ENCODE data around the gene NCK1.

The NCK1 gene

DNA sequence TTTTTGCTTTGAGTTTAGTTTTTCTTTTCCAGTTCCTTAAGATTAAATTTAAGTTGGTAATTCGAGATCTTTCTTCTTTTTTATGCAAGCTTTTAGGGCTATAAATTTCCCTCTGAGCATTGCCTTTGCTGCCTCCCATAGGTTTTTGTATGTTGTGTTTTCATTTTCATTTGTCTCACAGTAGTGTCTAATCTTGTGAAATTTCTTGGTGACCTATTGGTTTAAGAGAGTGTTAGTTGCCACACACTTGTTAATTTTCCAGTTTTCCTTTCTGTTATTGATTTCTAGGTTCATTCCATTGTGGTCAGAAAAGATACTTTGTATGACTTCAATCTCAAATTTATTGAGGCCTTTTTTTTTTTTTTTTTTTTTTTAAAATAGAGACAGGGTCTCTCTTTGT lies 77.5 kb downstream of the NCK1 start:
- Histone ChIP-seq H3K36me3 (ENCODE audit: control insufficient read depth, insufficient read depth, low read length) (no peaks in the 10 kb centered on the region), H3K9me3 (ENCODE audit: control insufficient read depth, insufficient read depth, low read length) (no peaks in the 10 kb centered on the region), H3K4me3 (ENCODE audit: low read depth, low read length) (no peak overlapping the region), H3K4me1 (ENCODE audit: control insufficient read depth, insufficient read depth, low read length) (peaks cover 19% of the 10 kb centered on the region), H3K9ac (ENCODE audit: low read depth, low read length) (no peak overlapping the region), H3K27me3 (ENCODE audit: control insufficient read depth, insufficient read depth, low read length) (no peaks in the 10 kb centered on the region)

DNA sequence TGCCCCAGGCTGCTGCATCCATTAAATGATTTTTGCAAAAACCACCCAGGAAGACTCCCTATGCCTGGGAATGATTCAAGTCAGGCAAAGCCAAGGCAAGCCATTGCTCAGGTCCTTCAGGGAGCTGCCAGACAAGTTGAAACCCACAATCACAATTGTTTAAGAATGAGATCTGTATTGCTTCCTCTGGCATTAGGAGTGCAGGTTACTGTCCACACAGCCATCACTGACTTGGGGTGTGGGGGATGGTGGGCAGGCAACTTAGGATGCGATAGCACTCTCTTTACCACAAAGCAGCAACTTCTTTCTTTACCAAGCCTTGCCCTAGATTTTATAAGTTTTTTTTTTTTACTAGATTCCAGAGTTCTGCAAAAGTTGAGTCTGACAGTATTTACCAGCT lies 80.8 kb downstream of the NCK1 start:
- Histone ChIP-seq H3K9me3 (ENCODE audit: control insufficient read depth, insufficient read depth, low read length) (no peaks in the 10 kb centered on the region), H3K9ac (ENCODE audit: low read depth, low read length) (no peak overlapping the region), H3K36me3 (ENCODE audit: control insufficient read depth, insufficient read depth, low read length) (no peaks in the 10 kb centered on the region), H3K4me1 (ENCODE audit: control insufficient read depth, insufficient read depth, low read length) (peaks cover 19% of the 10 kb centered on the region), H3K27me3 (ENCODE audit: control insufficient read depth, insufficient read depth, low read length) (no peaks in the 10 kb centered on the region), H3K4me3 (ENCODE audit: low read depth, low read length) (no peak overlapping the region)

DNA sequence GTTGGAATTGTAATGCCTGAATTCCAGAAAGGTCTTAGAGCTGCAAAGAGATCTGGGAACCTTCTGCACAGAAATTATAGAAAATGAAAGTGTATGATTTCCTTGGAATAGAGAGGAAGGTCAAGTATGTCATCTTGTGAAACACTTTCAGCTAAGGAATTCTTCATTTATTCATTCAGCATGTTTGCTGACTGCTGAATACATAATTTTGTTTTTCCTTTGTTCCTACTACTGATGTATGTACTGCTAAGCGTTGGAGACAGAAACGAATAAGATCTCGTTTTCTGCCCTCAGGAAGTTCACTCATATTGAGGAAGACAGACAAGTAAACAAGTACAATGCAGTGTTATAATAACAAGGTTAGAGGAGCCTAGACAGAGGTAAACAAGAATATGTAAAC lies 81.4 kb downstream of the NCK1 start:
- Histone ChIP-seq H3K9me3 (ENCODE audit: control insufficient read depth, insufficient read depth, low read length) (no peaks in the 10 kb centered on the region), H3K4me3 (ENCODE audit: low read depth, low read length) (no peak overlapping the region), H3K9ac (ENCODE audit: low read depth, low read length) (no peak overlapping the region), H3K36me3 (ENCODE audit: control insufficient read depth, insufficient read depth, low read length) (no peaks in the 10 kb centered on the region), H3K4me1 (ENCODE audit: control insufficient read depth, insufficient read depth, low read length) (peaks cover 19% of the 10 kb centered on the region), H3K27me3 (ENCODE audit: control insufficient read depth, insufficient read depth, low read length) (no peaks in the 10 kb centered on the region)

DNA sequence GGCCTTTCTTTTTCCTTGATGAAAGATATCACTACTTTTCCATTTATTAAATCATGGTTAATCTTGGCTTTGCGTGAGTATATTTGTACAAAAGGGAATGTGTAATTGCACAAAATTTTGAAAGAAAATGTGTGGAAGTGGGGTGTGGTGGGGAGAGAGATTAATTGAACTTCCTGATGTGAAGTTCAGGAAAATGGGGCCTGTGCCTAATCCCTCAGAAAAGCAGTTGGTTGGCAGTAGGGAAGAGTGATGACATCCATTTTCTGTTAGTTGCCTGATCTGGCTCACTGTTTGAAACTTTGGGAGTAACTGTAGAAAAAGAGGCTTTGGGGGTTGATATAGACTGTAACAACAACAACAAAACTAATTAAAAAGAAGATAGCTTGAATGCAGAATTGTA lies 85.0 kb downstream of the NCK1 start:
- no peaks in the 10 kb centered on the region for H3K9me3 ChIP-seq (ENCODE audit: control insufficient read depth, insufficient read depth, low read length)
- no peaks in the 10 kb centered on the region for H3K36me3 ChIP-seq (ENCODE audit: control insufficient read depth, insufficient read depth, low read length)
- no peaks in the 10 kb centered on the region for H3K27me3 ChIP-seq (ENCODE audit: control insufficient read depth, insufficient read depth, low read length)
- no peak overlapping the region for H3K4me3 ChIP-seq (ENCODE audit: low read depth, low read length)
- peaks cover 17% of the 10 kb centered on the region for H3K4me1 ChIP-seq (ENCODE audit: control insufficient read depth, insufficient read depth, low read length)
- H3K9ac ChIP-seq (ENCODE audit: low read depth, low read length), result no peak overlapping the region

DNA sequence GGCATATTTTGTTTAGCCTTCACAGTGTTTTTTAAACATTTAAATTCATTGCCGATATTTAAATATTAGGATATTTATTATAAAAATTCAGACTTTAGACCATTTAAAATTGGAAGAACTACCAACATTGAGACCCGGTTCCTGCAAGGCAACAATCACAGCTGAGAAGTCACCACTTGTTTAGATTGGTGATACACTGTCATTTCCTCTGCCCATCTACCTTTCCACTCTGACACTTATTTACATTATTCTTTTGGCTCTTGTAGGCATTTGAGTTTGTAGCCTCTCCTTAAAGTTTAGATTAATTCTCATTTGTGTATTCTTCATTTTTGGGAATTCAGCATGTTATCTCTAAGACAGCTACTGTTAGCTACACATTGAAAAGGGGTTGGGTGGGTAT lies 85.5 kb downstream of the NCK1 start:
- Histone ChIP-seq H3K4me1 (ENCODE audit: control insufficient read depth, insufficient read depth, low read length) (peaks cover 12% of the 10 kb centered on the region), H3K9ac (ENCODE audit: low read depth, low read length) (no peak overlapping the region), H3K9me3 (ENCODE audit: control insufficient read depth, insufficient read depth, low read length) (no peaks in the 10 kb centered on the region), H3K4me3 (ENCODE audit: low read depth, low read length) (no peak overlapping the region), H3K27me3 (ENCODE audit: control insufficient read depth, insufficient read depth, low read length) (no peaks in the 10 kb centered on the region), H3K36me3 (ENCODE audit: control insufficient read depth, insufficient read depth, low read length) (no peaks in the 10 kb centered on the region)

DNA sequence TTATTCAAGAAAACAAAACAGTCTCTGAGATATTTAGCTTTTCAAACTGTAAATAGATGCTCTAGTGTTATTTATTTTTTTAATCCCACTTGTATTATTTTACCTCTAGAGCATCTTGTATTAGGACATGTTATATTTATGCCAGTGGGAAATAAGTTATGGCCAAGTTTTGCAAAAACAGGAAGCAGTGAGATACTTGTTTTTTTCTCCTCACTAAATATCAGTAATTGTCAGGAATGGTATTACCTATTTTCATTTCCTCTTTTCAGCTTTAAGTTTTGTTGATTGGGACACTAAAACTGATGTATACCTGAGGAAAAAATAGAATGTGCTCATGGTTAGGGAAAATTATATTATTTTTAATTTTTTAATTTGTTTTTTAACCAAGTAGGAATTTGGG lies 87.1 kb downstream of the NCK1 start:
- Histone ChIP-seq H3K27me3 (ENCODE audit: control insufficient read depth, insufficient read depth, low read length) (no peaks in the 10 kb centered on the region), H3K4me3 (ENCODE audit: low read depth, low read length) (no peak overlapping the region), H3K9ac (ENCODE audit: low read depth, low read length) (no peak overlapping the region), H3K9me3 (ENCODE audit: control insufficient read depth, insufficient read depth, low read length) (no peaks in the 10 kb centered on the region), H3K36me3 (ENCODE audit: control insufficient read depth, insufficient read depth, low read length) (no peaks in the 10 kb centered on the region), H3K4me1 (ENCODE audit: control insufficient read depth, insufficient read depth, low read length) (no peaks in the 10 kb centered on the region)

DNA sequence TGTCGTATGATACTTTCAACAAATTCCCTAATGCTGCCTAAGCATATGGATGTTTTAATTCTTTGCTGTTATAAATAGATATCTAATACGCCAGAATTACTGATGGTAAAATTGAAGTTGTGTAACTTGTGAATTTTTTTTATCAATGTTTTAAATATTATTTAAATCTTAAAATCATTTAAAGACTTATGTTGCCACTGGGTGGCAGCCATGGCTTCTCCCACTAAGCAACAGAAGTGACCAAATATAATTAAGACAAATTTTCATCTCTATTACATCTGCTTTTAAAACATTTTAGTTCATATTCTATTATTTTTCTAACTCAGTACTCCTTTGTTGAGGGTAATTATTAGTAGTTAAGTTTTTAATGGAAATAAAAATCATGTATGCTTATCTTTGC lies 87.7 kb downstream of the NCK1 start:
- Histone ChIP-seq H3K9ac (ENCODE audit: low read depth, low read length) (no peak overlapping the region), H3K4me3 (ENCODE audit: low read depth, low read length) (no peak overlapping the region), H3K9me3 (ENCODE audit: control insufficient read depth, insufficient read depth, low read length) (no peaks in the 10 kb centered on the region), H3K27me3 (ENCODE audit: control insufficient read depth, insufficient read depth, low read length) (no peaks in the 10 kb centered on the region), H3K4me1 (ENCODE audit: control insufficient read depth, insufficient read depth, low read length) (no peaks in the 10 kb centered on the region), H3K36me3 (ENCODE audit: control insufficient read depth, insufficient read depth, low read length) (no peaks in the 10 kb centered on the region)

DNA sequence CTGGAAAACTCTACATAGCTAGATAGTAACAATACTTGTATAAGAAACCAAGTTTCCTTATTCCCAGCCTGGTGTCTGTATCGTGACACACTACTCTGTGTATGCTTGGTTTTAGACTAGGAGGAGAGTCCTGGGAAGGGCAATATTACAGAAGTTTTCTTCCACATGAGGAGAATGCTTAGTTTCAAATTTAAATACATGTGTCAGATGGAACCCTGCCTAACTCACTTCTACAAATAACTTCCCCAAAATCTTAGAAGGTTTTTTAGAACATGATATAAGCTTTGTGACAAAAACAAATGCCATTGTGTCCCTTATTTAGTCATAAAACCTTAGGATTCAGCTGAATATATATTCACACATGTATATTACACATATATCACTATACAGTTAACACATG lies 88.6 kb downstream of the NCK1 start:
- Histone ChIP-seq H3K9ac (ENCODE audit: low read depth, low read length) (no peak overlapping the region), H3K4me1 (ENCODE audit: control insufficient read depth, insufficient read depth, low read length) (no peaks in the 10 kb centered on the region), H3K9me3 (ENCODE audit: control insufficient read depth, insufficient read depth, low read length) (no peaks in the 10 kb centered on the region), H3K27me3 (ENCODE audit: control insufficient read depth, insufficient read depth, low read length) (no peaks in the 10 kb centered on the region), H3K36me3 (ENCODE audit: control insufficient read depth, insufficient read depth, low read length) (no peaks in the 10 kb centered on the region), H3K4me3 (ENCODE audit: low read depth, low read length) (no peak overlapping the region)

DNA sequence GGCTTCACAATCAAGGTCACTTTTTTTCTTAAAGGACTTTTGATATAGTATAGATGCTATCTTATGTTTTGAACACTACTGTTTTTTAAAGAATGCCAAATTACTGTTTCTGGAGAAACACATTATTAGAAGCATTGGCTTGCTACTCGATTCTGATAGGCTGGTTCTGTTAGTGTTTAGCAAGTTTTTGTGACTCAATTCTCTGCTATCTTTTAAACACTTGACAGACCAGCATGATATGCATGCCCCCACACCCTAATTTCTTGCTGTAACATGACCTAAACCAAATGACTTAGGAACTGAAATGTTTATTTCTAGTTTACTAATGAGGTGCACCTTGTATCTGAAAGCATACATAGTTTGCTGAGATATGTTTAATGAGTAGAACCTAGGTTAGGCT lies 90.3 kb downstream of the NCK1 start:
- no peaks in the 10 kb centered on the region for H3K27me3 ChIP-seq (ENCODE audit: control insufficient read depth, insufficient read depth, low read length)
- H3K9me3 ChIP-seq (ENCODE audit: control insufficient read depth, insufficient read depth, low read length), result no peaks in the 10 kb centered on the region
- H3K4me1 ChIP-seq (ENCODE audit: control insufficient read depth, insufficient read depth, low read length), result no peaks in the 10 kb centered on the region
- H3K4me3 ChIP-seq (ENCODE audit: low read depth, low read length), result no peak overlapping the region
- H3K36me3 ChIP-seq (ENCODE audit: control insufficient read depth, insufficient read depth, low read length), result no peaks in the 10 kb centered on the region
- H3K9ac ChIP-seq (ENCODE audit: low read depth, low read length), result no peak overlapping the region

DNA sequence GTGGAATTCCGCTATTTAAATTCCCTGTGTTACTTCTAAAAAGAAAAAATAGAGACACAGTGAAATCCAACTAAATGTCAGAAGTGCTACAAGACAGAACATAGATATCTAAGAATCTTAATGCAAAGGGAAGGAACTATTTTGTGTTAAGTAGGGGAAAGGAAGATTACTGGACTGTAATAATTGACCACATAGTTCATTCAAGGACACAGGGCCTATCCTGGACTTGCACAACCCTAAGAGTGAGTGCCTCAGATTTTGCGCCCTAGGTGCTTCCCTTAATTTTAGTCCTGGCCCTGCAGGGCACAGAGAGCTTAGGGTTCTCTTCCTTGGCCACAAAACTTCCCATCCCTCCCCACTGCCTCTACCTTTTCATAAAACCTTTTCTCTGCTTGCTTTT lies 92.2 kb downstream of the NCK1 start:
- Histone ChIP-seq H3K27me3 (ENCODE audit: control insufficient read depth, insufficient read depth, low read length) (no peaks in the 10 kb centered on the region), H3K4me3 (ENCODE audit: low read depth, low read length) (no peak overlapping the region), H3K9me3 (ENCODE audit: control insufficient read depth, insufficient read depth, low read length) (no peaks in the 10 kb centered on the region), H3K4me1 (ENCODE audit: control insufficient read depth, insufficient read depth, low read length) (no peaks in the 10 kb centered on the region), H3K9ac (ENCODE audit: low read depth, low read length) (no peak overlapping the region), H3K36me3 (ENCODE audit: control insufficient read depth, insufficient read depth, low read length) (no peaks in the 10 kb centered on the region)

DNA sequence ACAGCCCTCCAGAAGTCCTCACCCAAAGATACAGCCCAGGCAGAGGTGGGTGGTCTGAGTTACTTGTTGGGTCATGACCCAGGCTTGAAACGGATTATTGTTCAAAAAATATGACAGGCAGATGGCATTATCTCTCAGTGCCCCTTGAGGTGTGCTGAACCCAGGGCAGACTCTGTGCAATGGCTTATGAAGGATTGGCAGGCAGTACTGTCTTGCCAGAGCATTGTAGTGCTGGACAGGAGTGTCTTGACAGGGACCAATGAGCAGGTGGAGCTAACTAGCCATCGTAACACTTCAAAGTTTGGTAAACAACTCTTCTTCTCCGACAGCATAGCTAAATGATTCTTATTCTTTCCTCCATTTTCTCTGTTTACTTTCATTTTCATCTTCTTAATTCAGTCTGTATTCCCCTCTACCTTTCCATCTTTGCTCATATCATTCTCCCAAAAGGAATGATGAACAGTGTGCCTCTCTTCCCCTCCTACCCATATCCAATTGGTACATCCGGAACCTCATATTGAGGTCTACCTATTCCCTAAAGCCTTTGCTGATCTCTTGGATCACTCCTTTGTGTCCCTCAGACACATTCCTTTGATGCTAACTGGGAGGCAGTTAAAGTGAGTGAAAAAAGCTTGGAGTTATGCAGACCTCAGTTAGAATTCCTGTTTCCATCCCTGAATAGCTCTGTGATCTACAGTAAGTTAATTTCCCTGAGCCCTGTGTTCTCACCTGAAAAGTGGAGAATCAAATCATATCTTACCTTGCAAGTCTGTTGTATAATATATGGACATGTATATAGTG lies 93.2 kb downstream of the NCK1 start:
- Histone ChIP-seq H3K4me3 (ENCODE audit: low read depth, low read length) (no peak overlapping the region), H3K4me1 (ENCODE audit: control insufficient read depth, insufficient read depth, low read length) (no peaks in the 10 kb centered on the region), H3K36me3 (ENCODE audit: control insufficient read depth, insufficient read depth, low read length) (no peaks in the 10 kb centered on the region), H3K27me3 (ENCODE audit: control insufficient read depth, insufficient read depth, low read length) (no peaks in the 10 kb centered on the region), H3K9ac (ENCODE audit: low read depth, low read length) (no peak overlapping the region), H3K9me3 (ENCODE audit: control insufficient read depth, insufficient read depth, low read length) (no peaks in the 10 kb centered on the region)

DNA sequence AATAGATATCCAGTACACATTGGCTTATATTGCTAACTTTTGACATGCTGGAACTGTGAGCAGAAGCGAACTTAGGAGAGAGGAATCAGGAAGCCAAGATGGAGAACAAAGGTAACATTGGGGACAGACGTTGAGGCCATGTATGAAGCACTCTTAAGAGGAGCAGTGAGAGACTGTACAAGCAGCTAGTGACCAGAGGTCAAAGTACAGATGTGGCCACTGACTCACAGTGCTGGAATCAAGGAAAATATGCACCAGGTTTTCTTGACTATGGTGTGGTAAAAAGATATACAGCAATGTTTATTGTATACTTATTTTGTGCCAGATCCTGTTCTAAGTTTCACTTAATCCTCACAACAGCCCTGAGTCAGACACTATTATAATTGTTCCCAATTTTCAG lies 93.8 kb downstream of the NCK1 start:
- H3K9ac ChIP-seq (ENCODE audit: low read depth, low read length), result no peak overlapping the region
- no peaks in the 10 kb centered on the region for H3K9me3 ChIP-seq (ENCODE audit: control insufficient read depth, insufficient read depth, low read length)
- no peaks in the 10 kb centered on the region for H3K36me3 ChIP-seq (ENCODE audit: control insufficient read depth, insufficient read depth, low read length)
- no peaks in the 10 kb centered on the region for H3K27me3 ChIP-seq (ENCODE audit: control insufficient read depth, insufficient read depth, low read length)
- H3K4me1 ChIP-seq (ENCODE audit: control insufficient read depth, insufficient read depth, low read length), result no peaks in the 10 kb centered on the region
- no peak overlapping the region for H3K4me3 ChIP-seq (ENCODE audit: low read depth, low read length)
